ENCODE results near the gene SYT7.
A peak's percentile ranks its signal among the peaks of the same experiment; 100 is the strongest.
"Not testable (repeated sequence)": the region's sequence is repeated elsewhere in the genome, so short reads cannot be mapped to it uniquely, and the experiment has no call there.

Gene SYT7

DNA sequence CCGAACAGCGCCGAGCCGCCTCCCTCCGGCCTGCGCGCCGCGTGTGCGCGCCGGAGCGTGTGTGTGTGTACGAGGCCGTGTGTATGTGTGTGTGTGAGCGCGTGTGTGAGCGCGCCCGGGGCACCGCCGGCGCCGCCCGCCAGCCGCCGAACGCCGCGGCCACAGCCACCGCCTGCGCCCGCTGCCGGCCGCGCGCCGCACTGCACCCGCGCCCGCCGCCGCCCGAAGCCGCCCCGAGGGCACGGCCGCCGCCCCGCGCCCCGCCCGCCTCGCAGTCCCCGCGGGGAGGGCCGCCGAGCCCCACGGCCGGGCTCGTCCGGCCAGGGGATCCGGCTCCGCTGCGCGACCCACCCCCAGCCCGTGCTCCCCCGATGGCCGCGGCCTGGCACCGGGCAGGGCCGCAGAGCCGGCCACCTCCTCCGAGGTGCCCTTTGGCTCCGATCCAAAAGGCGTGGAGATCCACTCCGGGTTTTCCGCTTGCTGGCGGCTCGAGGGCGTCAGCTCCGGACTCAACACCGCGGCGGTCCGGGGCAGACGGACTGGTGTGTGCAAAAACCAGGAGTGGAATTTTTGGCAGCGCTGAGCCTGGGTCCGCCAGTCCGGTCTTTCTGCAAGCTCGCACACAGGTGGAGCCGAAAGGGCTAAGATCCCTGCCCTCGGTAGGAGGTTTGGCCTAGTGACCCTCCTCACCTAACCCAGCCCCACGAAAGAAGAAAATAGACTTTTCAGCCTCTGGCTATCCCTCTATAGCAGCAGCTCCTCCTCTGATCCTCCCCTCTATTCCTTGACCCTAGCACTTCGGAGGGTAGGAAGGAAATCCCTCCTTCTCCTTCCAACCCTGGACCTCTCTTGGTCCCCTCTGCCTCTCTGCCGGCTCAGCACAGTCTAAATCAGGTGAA, at the start of gene SYT7:
TSS of gene SYT7 (minus strand) at position 47 of the 899 bp plus-strand sequence. CDS start 256 bp downstream, outside the sequence.
- DNase-seq (ENCODE audit: low read depth) = peak; percentile 88

DNA sequence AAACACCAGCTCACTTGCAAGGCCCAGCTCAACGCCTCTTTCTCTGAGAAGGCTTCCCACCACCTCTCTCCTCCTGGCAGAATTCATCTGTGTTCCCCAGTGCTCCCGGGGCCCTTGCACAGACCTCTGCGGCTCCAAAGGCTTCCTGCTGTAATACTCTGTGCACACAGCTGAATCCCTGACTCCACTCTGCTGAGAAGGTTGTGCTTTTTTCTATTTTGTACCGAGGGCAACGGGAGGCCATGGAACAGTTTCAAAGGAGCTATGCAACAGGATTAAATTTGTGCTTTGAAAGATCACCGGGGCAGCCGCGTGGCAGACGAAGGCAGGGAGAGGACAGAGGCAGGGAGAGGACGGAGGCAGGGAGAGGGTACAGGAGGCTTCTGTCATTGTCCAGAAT, 49.2 kb upstream of the SYT7 start:
- no peak for DNase-seq (ENCODE audit: low read depth)

DNA sequence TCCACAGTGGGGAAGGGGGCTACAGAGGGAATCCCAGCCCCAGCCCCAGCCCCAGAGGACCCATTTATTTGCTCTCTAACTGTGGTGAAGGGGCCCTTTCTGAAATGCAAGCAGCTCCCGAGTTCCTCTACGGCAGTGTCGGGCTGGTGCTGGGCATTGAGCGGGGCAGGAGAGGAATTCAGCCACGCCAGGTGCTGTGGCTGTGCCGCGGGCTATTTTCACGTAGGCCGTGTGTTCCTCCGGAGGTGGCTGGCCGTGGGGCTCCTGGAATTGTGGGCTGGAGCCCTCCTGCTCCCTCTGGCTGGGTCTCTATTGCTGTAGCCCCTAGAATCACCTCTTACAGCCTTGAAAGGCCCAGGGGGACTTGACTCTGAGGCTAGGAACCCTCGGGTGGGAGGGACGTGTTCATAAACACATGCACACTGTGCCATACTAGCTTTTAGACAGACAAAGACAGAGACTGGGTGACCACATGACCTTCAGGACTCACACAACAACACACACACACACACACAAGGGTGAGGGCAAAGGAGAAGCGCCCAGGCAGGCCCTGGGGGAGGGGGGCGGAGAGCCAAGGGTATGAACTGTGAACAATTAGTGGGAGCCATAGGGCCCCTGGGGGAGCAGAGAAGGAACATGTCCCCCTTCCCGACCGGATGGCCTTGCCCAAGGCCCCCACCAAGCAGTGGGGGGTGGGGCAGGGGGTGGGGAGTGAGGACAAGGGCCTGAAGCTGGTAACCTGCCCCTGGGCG, 48.4 kb upstream of the SYT7 start:
- no peak for DNase-seq (ENCODE audit: low read depth)

- DNase-seq (ENCODE audit: low read depth) = no peak
These were observed 47.7 kb upstream of the SYT7 start for GRCh38 chr11:61628662-61628970.

GRCh38 chr11:61627850-61628661, 47.2 kb upstream of the SYT7 start:
- DNase-seq (ENCODE audit: low read depth) = no peak

DNA sequence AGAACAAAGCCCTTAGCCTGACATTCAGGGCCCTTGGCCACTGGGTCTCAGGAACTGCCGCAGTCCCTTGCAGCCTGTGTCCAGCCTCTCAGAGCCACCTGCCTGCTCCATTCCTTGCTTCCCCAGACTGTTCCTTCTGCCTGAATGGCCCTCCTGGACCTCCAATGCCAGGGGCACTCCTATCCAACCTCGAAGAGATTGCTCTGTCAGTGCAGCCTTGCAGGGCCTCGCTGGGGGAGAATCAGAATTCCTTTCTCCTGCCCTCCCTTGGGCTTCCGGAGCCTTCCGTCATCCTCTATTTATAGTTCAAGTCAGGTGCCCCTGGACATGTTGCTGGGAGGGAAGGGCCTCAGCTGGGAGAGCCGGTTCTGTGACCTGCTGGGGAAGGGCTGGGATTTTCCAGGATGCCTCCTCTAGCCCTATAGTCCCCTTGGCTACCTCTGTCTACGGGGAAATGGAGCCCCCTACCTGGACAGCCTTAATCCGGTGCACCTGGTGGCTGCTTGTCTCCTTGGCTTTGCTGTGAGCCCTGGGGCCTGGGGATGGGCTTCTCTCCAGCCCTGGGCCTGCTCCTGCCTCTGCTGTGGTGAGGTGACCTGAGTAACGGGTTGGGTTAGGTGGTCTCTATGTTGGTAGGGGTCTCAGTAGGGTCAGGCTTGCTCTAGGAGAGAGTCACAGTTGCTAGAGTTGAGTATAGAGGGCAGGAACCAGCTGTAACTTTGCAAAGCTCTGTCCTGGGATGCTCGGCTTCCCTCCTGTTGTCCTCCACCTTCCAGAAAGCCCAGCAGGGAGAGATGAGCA, 45.9 kb upstream of the SYT7 start:
- no peak for DNase-seq (ENCODE audit: low read depth)

- no peak for DNase-seq (ENCODE audit: low read depth)
These were observed 44.6 kb upstream of the SYT7 start for GRCh38 chr11:61625525-61625924.

DNA sequence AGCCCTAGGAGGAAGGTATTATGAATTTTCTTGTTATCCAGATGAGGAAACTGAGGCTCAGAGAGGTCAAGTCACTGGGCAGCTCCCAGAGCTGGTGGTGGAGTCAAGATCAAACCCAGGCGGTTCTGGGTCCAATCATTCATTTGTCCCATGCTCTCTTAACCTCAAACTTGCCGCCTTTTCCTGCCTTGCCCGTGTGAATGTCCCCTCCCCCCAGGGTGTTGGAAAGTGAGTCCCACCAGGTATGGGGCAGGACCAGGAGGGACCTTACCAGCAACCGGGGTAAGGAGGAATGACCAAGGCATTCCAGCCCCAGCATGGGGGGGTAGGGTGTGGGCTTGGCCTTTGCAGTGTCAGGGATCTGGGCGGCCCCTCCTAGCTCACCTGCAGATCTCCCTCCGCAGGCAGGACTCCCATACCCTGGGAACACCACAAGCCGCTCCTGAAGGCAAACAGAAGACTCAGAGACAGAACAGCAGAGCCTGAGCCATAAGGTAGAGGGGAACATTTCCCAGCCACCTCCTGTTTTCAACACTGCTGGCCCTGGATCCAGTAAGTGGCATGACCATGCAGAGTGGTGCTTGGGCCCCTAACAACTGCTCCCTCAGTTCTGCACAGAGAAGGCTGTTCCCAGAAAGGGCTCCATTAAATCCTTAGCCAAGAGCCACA, 41.2 kb upstream of the SYT7 start:
- DNase-seq (ENCODE audit: low read depth) = no peak

DNA sequence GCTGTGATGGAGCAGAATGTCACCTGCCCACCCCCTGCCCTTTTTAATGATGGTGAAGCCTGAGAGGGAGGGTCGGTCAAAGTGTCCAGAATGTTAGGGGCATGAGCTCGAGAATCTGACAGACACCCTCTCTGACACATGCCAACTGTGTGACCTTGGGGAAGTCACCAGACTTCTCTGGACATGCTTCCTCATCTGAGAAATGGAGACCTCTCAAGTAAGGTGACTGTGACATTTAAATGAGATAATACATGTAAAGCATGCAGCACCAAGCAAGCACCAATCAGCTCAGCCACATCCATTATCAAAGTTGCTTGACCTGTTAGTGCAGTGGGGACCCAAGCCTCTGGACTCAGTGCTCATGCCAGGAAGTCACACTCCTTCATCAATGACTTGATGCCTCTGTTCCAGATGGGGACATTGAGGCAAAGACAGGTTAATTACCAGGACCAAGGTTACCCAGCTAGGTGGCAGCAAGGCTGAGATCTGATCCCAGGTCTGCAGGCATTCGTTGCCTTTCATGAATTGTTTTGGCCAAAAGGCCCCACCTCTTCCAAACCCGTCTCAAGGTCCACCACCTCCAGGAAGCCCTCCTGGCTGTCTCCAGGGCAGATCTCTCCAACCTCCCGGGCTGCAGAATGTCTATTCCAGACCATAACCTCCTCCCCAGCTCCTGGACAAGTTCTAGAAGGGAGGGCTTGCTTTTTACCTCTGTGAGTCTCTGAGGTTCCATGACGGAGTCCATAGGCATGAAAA, 38.8 kb upstream of the SYT7 start:
- DNase-seq (ENCODE audit: low read depth) = no peak

DNA sequence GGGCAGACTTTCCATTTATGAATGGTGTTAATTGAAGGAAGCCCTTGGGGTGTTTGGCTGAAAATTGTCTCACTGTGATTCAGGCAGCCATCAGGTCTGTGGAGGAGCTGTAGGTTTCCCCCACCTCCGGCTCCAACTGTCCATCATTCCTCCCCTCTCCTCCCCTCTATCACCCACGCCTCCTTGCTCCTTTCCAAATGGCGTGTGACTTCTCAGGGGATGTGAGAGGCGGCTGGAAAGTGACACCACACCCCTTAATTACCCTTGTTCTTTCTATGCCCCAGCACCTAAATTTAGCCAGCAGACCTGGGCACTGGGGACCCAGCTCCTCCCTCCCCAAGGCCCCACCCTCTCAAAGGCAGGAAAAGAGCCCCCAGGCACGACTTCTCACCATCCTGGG, 38.1 kb upstream of the SYT7 start:
- no peak for DNase-seq (ENCODE audit: low read depth)

- DNase-seq (ENCODE audit: low read depth) = no peak
These were observed 36.6 kb upstream of the SYT7 start for GRCh38 chr11:61617515-61617914.

DNA sequence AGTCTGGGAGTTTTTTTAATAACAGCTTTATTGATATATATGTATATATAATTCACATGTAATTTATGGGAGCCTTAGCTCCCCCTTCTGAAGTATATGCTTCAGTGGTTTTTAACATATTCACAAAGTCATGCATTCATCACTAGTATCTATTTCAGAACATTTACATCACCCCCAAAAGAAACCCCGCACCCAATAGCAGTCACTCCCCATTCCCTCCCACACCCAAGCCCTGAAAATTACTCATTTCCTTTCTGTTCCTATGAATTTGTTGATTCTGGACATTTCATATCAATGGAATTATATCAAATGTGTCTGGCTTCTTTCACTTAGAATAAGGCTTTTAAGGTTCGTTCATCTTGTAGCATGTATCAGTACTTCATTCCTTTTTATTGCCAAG, 35.6 kb upstream of the SYT7 start:
- DNase-seq (ENCODE audit: low read depth) = no peak

DNA sequence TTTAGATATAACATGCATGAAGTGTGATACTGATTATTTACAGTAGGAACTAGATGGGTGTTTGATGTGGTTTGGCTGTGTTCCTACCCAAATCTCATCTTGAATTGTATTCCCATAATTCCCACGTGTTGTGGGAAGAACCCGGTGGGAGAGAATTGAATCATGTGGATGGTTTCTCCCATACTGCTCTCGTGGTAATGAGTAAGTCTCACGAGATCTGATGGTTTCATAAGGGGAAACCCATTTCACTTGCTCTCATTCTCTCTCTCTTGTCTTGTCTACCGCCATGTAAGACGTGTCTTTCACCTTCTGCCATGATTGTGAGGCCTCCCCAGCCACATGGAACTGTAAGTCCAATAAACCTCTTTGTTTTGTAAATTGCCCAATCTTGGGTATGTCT, 33.9 kb upstream of the SYT7 start:
- DNase-seq (ENCODE audit: low read depth) = not testable (repeated sequence)

GRCh38 chr11:61613870-61614269, 33.0 kb upstream of the SYT7 start:
- no peak for DNase-seq (ENCODE audit: low read depth)

GRCh38 chr11:61613051-61613450, 32.2 kb upstream of the SYT7 start:
- no peak for DNase-seq (ENCODE audit: low read depth)

DNA sequence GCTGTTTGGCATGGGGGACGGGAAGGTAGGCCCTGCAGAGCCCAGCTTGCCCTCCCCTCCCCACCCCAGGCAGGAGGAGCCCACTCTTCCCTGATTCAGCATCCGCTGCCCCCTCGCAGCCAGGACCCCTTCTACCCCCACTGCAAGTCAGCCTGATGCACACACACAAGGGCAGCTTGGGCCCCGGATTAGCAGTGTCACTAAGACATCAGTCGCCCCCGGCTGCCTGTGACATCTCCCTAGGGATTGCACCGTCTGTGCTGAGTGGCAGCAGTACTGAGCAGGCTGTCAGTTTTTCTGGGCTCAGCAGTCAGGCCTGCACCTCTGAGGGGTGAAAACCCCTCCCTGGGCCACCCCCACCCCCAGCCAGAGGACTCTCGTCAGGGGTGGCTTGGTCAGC, 30.4 kb upstream of the SYT7 start:
- no peak for DNase-seq (ENCODE audit: low read depth)

GRCh38 chr11:61610905-61611304, 30.0 kb upstream of the SYT7 start:
- no peak for DNase-seq (ENCODE audit: low read depth)

GRCh38 chr11:61609980-61610366, 29.1 kb upstream of the SYT7 start:
- no peak for DNase-seq (ENCODE audit: low read depth)

DNA sequence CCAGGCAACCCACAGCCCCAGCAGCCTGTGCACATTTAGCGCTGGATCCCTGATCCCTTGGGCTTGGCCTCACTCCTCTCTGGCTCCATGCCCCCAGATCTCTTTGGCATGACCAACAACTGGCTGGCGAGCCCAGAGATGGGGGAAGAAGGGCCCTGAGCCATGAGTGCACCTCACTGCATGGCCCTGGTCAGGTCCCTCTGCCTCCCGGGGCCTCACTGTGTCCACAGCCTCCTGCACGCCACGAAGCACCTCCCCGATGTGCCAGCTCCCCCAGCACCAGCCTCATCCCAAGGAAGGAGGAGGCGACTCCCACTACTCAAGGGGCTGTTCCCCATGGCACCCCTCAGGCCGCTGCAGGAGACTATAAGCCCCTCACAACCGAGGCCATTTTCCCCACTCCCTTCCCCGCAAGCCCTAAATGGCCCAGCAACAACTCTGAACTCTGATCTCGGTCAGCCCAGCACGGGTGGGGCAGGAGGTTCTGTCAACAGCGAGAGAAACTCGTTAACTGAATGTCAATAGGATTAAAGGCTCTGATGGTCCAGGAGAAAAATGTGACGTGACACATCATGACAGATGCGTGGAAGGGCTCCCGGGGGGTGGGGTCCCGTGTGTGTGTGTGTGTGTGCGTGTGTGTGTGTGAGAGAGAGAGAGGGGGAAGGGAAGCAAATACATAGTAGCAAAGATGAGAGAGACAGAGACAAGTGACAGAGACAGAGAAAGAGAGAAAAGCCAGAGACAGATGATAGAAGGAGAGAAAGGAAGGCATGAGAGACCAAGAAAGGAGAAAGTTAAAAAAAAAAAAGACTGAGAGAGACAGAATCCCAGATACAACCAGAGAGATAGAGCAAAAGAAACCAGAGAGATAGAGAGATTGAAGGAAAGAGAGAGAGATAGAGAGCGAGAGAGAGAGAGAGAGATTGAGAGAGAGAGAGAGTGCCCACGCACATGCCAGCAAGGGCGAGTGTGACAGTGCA, 28.4 kb upstream of the SYT7 start:
- no peak for DNase-seq (ENCODE audit: low read depth)

All from stimulated activated CD8-positive, alpha-beta memory T cell treated with anti-CD3 and anti-CD28 coated beads, Interleukin-12 subunit alpha, Interleukin-12 subunit beta, amount 100 ng/mL, for 4 hours (primary cell).